ENCODE results near the gene SHMT2.

GRCh38 chr12:57191410-57191809, 38.1 kb upstream of the SHMT2 start:
- TF ChIP-seq CTCF (CRISPR knock-in tag; IDR thresholded peaks at IDR 0.05) (no peak), RAD21 (CRISPR knock-in tag; IDR thresholded peaks at IDR 0.05) (no peak), PHF20 (CRISPR knock-in tag; IDR thresholded peaks at IDR 0.05) (no peak), ZNF644 (CRISPR knock-in tag; IDR thresholded peaks at IDR 0.05; ENCODE audit: low read depth) (no peak), ZNF484 (CRISPR knock-in tag; IDR thresholded peaks at IDR 0.05; ENCODE audit: borderline replicate concordance, low read depth) (no peak), FOXK2 (IDR thresholded peaks at IDR 0.05) (no peak), MED1 (CRISPR knock-in tag; IDR thresholded peaks at IDR 0.05) (no peak), SRF (IDR thresholded peaks at IDR 0.05; ENCODE audit: low read depth, low read length) (no peak), NFIC (IDR thresholded peaks at IDR 0.05; ENCODE audit: low read length) (no peak), GATAD2A (CRISPR knock-in tag; IDR thresholded peaks at IDR 0.05) (no peak), ZBTB33 (CRISPR knock-in tag; IDR thresholded peaks at IDR 0.05) (no peak), CREB1 (IDR thresholded peaks at IDR 0.05) (no peak), CREB1 (CRISPR knock-in tag; IDR thresholded peaks at IDR 0.05) (no peak), HOXA9 (CRISPR knock-in tag; IDR thresholded peaks at IDR 0.05; ENCODE audit: borderline replicate concordance) (no peak), CENPT (CRISPR knock-in tag; IDR thresholded peaks at IDR 0.05; ENCODE audit: low read depth) (no peak)

Measured in HepG2 (cell line).